HG03103 (cell line): ENCODE results near the gene GLIS1.
"Not testable (repeated sequence)": the region's sequence is repeated elsewhere in the genome, so short reads cannot be mapped to it uniquely, and the experiment has no call there.

Experiments used
- ATAC-seq: cut with Tn5 transposase; IDR thresholded peaks from one replicate; pipeline ENCODE4 v1.9.1; 2021; ENCODE audit warnings: low read depth; ENCODE audit not compliant: unreplicated experiment

The GLIS1 gene

DNA sequence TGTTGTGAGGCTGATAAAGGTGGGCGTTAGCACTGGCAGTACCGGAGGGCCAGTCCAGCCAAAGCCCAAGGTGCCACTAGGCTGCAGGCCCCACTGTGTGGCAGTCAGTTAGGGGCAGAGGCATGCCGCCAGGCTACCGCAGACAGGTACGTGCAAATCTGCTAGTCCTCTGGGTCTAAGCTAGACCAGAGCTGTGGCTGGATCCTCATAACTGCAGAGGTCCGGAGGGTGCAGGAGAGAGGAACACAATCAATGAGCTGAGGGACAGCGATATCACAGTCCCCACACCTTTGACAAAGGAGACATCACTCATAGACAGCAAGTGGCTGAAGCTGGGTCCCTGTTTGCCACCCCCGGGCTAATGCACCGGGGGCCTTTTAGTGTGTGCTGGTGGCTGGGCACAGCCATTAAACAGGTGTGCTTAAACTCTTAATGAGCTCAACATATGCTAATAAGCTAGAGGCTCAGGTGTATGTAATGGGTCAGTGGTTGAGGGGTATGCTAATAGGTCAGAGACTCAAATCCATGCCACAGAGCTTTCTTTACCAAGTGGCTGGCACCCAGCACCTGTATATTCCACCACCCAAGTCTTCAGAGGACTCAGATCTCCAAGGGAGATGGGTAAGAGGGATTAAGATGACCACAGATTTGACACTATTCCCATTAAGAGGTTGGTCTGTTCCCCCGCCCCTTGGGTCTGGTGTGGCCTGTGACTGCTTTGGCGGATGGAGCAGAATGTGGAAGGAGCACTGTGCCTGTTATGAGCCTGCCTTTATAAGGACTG, 82.0 kb downstream of the GLIS1 start:
- no peak for ATAC-seq

GRCh38 chr1:53655931-53656746, 82.8 kb downstream of the GLIS1 start:
- no peak for ATAC-seq

GRCh38 chr1:53654216-53655210, 84.5 kb downstream of the GLIS1 start:
- no peak for ATAC-seq

- ATAC-seq: no peak
Observed at GRCh38 chr1:53653631-53654030, 85.3 kb downstream of the GLIS1 start.

DNA sequence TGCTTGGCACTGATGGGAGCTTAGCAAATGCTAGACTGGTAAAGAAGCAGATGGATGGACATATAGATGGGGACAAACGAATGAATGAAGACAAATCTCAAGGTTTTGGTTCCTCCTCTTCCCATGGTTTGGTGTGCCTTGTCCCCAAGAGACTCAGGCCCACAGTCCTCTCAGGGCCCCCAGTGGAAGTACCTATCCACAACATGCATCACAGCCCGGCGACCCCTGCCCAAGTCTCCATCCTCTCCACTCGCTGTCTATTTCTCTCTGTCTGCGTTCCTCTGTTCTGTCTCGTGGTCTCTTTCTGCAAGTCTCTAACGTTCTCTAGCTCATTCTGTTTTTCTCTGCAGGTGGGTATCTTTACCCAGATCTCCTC, 85.8 kb downstream of the GLIS1 start:
- no peak for ATAC-seq

GRCh38 chr1:53652441-53653199, 86.3 kb downstream of the GLIS1 start:
- ATAC-seq: no peak

DNA sequence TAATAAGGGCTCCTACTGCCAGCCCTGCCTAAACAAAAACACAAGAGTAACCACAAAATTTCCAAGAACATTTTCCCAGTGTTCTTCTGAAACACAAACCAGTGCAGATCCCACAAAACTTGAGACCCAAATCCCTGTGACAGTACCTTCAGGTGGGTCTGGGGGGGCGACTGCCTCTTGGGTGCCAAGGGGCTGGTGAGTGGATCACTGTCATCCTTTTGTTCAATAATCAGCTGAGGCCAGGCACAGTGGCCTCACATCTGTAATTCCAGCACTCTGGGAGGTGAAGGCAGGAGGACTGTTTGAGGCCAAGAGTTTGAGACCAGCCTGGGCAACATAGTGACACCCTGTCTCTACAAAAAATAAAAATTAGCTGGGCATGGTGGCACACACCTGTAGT, 87.6 kb downstream of the GLIS1 start:
- ATAC-seq: no peak

- ATAC-seq: no peak
Observed at GRCh38 chr1:53648516-53648915, 90.4 kb downstream of the GLIS1 start.

DNA sequence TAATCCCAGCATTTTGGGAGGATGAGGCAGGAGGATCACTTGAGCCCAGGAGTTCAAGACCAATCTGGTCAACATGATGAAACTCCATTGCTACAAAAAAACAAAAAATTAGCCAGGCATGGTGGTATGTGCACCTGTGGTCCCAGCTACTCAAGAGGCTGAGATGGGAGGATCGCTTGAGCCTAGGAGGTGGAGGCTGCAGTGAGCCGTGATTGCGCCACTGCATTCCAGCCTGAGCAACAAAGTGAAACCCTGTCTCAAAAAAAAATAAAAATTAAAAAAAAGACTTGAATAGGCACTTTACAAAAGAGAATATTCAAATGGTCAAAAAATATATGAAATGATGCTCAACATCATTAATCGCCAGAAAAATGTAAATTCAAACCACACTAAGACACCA, 91.0 kb downstream of the GLIS1 start:
- ATAC-seq: not testable (repeated sequence)

DNA sequence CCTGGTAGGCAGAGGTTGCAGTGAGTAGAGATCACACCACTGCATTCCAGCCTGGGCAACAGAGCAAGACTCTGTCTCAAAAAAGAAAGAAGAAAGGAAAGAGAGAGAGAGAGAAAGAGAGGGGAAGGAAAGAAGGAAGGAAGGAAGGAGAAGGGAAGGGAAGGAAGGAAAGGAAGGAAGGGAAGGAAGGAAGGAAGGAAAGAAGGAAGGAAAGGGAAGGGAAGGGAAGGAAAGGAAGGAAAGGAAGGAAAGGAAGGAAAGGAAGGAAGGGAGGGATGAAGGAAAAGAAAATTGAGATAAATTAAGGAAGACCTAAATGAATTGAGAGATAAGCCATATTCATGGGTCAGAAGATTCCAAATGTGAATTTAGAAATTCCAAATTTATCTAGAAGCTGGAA, 92.2 kb downstream of the GLIS1 start:
- ATAC-seq: no peak

DNA sequence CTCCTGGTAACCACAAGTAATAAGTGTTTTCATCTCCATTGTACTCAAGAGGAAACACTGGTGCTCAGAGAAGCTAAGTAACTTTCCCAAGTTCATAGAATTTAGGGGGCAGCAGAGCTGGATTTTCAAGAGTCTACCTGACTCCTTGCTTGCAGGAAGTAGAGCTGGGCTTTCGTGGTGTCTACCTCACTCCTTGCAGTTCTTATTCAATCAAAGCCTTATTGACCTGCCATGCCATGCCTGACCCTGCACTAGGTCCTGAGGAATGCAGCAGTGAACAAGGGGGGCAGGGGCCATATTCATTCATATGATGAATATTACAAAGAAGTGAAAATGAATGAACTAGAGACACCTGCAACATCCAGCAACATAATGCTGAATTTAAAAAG, 93.3 kb downstream of the GLIS1 start:
- ATAC-seq: no peak

DNA sequence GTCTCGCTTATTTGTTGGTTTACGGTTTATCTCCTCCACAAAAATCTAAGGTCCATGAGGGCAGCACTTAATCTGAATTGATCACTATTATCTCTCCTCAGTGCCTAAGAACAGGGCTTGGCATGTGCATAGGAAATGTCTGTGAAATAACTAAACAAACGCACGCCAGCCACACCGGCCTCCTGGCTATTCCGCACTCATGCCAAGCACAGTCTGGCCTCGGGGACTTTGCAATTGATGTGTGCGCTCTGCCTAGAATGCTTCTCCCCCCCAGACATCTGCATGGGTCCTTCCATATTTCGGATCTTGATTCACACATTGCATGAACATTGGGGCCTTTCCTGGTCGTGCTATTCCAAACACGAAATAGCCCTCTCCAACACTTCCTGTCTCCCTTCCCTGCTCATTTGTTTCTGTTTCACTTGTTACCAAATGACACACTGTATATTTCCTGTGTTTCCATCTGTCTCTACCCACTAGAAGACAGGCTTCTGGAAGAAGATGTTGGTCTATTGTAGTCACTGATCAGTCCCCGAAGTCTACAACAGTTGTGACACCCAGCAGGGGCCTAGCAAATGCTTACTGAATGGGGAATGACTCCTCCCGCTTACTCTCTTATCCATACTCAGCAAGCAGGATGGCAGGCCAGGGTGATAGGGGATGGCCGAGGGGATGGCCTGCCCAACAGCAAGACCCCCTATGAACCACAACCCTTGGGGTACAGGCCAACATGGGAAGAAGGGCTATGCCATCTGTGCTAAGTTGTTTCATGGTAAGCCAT, 93.9 kb downstream of the GLIS1 start:
- no peak for ATAC-seq

- ATAC-seq: no peak
Observed at GRCh38 chr1:53644496-53644895, 94.5 kb downstream of the GLIS1 start.

- ATAC-seq: no peak
Observed at GRCh38 chr1:53643881-53644390, 95.0 kb downstream of the GLIS1 start.

DNA sequence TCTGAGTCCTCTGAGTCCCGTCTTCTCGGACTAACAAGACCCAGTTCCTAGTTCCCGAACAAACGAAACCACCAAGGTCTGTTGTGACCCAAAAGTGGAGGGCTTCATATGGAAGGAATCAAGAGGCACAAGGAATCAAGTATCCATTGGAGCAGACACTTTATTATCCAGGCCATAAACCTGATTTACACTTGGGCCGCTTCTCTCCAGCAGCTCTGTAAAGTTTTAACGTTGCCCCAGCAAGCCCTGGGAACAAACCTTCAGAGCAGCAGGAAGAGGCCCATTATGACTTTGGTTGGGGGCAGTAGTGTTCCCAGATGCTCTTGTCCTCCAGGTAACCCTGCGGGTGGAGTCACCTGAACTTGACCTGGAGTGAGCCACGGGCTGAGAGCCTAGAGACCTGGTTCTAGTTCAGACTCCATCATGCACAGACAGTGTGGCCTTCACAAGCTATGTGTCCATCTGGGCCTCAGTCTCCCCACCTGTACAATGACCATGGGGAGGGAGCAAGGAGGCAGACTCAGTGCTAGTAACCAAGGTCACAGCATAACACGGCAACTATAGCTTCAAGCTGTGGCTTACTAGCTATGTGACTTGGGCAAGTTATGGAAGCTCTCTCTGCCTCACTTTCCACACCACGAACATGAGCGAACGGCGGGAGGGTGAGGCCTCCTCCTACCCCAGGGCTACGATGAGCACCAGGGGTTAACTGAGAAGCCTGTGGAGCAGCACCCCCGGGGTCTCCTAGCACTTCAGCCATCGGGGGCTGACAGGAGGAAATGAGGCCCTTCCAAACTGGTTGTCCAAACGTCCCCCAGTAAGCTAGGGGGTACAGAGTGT, 95.7 kb downstream of the GLIS1 start:
- no peak for ATAC-seq

- no peak for ATAC-seq
Observed at GRCh38 chr1:53642607-53643006, 96.4 kb downstream of the GLIS1 start.

GRCh38 chr1:53642215-53642555, 96.8 kb downstream of the GLIS1 start:
- ATAC-seq: no peak

DNA sequence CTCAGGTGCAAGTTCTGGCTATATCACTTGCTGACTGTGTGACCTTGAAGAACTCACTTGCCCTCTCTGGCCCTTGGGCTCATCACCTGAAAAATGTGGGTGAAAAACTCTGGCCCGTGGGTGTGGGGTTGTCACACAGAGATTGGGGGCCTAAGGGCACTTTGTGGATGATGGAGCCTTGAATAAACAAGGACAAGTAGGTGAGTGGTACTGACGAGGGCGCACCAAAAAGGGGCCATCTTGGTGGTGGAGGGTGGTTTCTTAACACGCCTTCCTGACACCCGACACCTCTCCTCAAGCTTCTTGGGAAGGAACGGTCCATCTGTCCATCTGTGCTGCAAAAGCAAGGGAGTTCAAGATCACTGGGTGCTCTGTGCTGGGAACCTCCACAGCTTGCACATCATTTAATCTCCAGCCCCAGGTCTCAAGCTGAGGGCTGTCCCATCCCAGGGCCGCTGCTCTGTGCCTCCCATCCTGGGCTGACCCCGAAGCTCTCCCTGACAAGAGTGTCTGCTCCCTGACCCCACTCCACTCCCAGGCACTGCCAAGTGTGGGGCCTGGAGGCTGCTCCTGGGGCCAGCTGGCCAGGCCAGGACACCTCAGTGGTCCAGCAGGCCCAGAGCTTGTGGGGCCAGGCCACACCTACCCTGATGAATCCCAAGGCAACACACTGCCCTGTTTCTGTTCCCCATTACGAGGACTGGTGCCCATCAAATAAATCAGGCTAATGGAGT, 97.3 kb downstream of the GLIS1 start:
- no peak for ATAC-seq
